Amniotic epithelial cell (primary cell): ENCODE data around the gene EME1.

Experiments
- DNase-seq: peaks from one replicate; pipeline ENCODE4 v3.0.0-alpha.2; 2010; ENCODE audit warnings: low read depth

The EME1 gene, protein sequence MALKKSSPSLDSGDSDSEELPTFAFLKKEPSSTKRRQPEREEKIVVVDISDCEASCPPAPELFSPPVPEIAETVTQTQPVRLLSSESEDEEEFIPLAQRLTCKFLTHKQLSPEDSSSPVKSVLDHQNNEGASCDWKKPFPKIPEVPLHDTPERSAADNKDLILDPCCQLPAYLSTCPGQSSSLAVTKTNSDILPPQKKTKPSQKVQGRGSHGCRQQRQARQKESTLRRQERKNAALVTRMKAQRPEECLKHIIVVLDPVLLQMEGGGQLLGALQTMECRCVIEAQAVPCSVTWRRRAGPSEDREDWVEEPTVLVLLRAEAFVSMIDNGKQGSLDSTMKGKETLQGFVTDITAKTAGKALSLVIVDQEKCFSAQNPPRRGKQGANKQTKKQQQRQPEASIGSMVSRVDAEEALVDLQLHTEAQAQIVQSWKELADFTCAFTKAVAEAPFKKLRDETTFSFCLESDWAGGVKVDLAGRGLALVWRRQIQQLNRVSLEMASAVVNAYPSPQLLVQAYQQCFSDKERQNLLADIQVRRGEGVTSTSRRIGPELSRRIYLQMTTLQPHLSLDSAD

GRCh38 chr17:50372758-50373556 lies at the start of gene EME1, which contains the start of gene MRPL27:
EME1 (plus strand) TSS chr17:50373229; CDS start chr17:50375209, 1,980 bp downstream.
MRPL27 (minus strand) TSS chr17:50373184; CDS start chr17:50373170, 14 bp downstream.
- DNase-seq = peak; percentile 77

DNA sequence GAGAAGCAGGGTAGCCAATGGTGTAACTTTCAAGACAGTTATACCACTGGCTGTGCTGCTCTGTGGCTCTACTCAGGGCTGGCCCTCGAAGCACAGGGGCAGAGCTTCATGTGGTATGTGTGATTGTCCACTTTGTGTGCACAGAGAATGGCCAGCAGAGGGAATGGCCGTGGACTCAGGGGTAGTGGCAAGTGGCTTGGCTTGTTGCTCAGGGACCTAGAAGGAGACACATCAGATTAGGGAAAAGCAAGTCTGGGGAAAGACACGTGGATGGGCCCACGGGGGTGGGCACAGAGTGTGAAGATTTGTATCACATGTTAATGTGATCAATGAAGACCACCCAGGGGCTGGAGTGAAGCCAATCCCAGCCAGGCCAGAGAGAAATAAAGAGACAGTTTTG lies 47.1 kb upstream of the EME1 start:
- no peak for DNase-seq

DNA sequence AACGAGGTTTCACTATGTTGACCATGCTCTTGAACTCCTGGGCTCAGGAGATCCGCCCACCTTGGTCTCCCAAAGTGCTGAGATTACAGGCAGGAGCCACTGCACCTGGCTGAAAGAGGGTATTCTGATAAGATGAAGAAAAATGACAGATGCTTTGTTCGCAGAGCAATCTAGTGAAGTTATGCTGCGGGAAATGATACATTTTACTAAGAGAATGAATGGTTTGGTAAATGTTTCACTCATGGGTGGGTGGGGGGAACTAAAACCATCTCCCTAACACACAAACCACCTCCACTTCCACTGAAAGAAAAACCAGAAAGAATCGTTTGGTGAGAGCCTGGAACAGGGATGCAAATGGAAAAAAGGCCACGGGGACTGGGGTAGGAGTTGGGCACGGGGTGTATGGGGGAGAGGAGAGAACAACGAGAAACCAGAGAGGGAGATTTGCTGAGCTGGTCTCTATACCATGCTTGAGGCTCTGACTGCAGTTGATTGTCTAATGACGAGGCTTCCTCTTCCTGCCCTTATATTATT lies 46.1 kb upstream of the EME1 start:
- no peak for DNase-seq

DNA sequence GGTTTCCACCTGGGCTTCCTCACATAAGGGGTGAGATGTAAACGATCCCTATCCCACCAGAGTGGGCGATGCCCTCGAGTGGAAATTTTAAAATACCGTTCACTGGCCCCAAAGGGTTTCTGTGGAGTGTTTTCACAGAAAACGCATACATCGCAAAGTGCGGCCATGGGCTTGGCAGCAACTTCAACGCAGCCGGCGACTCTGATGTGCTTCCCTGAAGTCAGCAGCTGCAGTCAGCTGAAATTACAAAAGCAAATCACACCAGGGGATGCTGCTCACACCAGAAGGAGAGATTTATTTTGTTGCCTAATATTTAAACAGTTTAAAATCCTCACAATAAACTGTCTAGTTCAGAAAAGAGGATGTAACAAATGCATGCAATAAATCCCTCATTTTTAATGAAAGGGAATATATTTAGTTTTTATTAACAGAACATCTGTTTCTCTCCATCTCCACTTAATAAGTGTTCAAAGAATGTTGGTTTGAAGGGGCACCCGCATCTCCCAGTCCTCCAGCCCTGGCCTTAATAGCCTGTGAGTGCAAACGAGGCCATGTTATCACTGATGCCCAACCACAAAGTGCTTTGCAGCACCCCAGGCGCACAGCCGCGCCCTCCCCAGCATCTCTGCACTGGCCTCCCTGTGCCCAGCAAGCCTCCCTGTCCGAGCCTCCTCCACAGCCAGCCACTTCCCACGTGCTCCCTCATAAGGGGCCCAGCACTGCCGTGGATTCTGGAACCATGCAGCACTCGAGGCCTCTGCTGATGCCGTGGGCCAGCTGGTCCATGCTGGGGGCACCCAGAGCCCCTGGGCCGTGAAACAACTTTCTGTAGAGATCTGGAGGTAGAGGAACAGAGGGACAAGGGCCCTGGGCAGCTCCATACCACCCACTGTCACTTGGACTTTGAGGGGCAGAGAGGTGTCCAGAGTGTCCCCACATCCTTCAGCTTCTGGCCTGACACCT lies 44.4 kb upstream of the EME1 start:
- no peak for DNase-seq

DNA sequence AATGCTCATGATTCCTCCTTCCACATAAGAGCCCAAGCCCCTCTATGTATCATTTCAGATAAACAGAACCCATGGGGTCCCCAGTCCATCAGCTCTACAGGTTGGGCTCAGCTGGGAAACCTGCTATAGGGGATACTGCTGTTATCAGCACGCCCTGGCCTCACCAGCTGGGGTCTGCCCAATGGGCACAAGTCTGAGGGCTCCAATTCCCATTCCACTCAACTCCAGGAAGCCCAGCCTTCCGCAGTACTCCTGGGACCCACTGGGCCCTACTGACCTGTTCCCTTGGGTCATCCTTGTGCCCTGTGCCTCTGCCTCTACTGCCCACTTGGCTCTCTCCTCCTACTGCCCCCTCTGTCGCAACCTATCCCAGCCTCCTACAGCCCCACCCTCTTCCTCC lies 43.3 kb upstream of the EME1 start:
- no peak for DNase-seq

GRCh38 chr17:50330151-50330775 lies 42.8 kb upstream of the EME1 start:
- peak; percentile 41 for DNase-seq

DNA sequence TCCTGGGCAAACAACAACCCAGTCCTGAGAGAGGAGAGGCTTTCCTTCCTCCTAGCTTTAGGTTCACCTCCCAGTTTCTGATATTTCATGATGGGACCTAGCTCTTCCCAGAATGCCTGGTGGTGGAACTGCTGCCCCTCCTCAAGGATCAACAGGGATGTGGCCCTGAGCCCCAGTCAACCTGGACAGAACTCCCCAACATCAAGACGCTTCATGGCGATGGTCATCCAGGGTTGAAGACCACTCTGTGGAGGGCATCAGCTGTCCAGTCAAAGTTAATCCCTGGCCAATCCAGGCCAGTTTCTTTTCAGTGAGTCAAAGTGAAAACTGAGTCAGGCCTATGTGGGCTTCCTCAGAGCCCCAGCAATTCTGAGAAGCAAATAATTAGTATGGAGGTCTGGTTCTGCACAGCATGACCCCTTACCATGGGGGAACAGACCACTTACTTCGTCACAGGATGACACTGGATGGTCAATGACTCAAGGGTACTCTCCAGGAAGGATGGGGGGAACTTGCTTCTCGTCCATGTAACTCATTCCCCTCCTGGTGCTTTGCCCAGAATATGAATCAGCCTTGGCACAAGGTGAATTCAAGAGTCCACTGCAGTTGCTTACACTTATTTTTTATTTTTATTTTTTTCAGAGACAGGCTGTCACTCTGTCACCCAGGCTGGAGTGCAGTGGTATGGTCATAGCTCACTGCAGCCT lies 41.8 kb upstream of the EME1 start:
- DNase-seq = peak; percentile 82

DNA sequence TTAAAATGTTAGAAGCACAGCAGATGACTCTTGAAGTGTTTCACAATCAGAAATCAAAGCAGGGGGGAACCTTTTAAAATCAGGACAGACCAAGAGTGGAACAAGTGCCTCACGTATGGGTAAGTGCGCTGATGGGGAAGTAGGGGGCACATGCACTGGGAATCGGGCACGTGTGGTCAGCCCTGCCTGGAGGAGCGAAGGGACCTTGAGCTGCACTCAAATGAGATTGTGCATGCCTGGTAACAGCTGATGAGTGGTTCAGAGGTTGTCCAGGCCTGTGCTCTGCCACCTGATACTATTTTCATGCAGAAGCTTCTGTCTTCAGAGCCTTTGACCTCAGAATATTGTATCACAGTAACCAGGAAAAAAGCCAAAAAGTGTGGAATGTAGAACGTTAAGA lies 40.8 kb upstream of the EME1 start:
- DNase-seq = no peak

DNA sequence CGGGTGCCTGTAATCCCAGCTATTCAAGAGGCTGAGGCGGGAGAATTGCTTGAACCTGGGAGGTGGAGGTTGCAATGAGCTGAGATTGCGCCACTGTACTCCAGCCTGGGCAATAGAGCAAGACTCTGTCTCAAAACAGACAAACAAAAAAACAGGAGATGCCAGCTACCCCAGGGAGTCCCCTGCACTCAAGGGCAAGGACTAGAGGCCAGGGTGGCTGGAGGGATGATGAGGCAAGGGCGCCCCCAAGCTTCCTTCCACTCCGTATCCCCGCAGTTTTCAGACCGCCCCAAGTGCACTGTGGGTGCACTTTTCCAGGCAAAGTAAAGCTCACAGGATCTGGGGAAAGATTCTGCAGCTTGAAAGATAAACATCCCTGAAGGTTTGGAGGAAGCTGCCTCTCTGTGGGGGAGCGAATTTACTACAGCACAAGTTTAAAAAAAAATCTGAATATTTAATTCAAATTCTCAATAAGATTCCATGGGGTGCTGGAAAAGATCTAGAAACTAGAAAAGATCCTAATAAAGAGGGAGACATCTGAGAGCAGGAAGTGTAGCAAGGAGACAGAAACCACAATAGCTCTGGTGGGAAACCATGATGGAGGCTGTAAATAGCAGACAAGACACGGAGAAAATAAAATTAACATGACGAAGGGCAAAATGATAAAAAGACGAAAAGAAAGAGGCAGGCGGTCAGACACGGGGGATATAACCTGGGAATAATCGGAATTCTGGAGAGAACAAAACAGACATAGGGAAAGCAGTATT lies 39.6 kb upstream of the EME1 start:
- peak; percentile 42 for DNase-seq

DNA sequence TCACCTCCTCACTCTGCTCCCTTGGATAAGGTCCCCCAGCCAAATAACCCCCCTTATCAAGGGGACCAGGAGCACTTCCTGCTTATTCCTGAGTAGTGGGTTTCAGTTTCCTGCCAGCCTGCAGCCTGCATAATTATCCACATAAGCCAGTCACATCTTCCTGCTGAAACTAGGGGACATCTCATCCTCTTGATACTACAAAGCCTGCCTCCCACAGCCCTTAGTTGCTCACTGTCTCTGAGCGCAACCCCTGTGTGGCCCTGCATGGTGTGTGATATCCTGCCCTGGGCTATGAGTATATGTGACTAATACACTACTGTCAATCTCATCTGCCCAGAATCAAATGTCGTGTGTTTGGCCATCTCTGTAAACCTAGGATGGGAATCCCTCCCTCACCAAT lies 35.1 kb upstream of the EME1 start:
- DNase-seq = no peak

DNA sequence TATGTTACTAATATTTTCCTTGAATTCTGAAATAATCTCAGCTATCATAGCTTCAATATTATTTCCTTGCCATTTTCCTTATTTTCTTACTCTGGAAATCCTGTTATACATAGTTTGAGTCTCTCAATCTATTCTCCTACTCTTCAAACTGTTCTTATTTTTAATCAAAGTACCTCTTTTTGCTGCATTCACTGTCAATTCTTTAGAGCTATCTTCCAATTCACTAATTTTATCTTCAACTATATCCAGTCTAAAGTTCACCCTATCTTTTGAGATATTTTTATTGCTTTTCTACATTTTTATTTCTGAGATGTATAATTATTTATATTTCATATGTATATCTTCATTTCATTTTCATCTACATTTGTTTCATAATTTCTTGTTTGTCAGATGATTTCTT lies 34.4 kb upstream of the EME1 start:
- no peak for DNase-seq

DNA sequence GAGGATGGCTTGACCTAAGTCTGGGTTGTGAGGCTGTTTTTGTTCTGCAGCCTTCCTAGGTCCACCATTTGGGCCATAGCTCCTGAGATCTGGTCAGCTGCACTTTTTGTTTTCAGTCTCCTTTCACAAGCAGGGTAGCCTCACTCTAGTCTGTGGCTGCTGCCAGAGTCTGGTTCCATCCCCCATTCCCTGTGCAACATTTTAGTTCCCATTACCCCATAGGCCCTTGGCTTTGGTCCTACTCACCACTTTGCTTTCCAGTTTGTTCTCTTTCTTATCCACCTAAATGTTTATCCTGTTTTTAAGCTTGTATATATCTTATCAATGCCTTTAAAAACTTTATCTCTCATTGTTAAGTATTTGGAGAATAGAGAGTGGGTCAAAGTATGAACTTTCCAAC lies 33.6 kb upstream of the EME1 start:
- no peak for DNase-seq

DNA sequence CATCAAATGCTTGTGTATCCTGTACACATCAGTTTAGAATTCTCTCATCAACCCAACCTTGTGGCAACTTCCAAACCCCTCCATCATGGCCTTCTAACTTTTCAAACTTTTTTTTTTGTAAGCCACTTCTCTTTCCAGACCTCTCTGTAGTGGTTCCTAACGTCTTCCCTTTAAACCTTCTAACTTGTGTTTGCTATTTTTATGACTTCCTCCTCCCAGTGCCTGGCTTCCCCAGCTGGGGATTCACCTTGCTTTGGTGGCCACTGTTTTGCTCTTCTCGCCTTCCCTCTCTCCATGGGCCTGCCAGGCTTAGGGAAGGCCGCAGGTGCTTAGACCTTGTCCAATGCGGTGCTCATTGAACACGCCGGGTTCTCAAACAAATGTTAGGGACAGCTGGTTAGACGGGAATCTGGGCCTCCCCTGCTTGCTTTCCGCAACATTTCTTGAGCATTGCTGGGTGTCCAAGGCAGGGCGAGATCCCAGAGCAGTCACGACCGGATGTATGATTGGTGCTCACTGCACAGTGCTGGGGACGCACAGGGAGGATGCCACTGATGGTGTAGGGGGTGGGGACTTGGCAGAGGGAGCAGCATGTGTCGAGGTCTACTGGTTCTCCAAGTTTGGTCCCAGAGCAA lies 28.2 kb upstream of the EME1 start:
- DNase-seq = no peak

DNA sequence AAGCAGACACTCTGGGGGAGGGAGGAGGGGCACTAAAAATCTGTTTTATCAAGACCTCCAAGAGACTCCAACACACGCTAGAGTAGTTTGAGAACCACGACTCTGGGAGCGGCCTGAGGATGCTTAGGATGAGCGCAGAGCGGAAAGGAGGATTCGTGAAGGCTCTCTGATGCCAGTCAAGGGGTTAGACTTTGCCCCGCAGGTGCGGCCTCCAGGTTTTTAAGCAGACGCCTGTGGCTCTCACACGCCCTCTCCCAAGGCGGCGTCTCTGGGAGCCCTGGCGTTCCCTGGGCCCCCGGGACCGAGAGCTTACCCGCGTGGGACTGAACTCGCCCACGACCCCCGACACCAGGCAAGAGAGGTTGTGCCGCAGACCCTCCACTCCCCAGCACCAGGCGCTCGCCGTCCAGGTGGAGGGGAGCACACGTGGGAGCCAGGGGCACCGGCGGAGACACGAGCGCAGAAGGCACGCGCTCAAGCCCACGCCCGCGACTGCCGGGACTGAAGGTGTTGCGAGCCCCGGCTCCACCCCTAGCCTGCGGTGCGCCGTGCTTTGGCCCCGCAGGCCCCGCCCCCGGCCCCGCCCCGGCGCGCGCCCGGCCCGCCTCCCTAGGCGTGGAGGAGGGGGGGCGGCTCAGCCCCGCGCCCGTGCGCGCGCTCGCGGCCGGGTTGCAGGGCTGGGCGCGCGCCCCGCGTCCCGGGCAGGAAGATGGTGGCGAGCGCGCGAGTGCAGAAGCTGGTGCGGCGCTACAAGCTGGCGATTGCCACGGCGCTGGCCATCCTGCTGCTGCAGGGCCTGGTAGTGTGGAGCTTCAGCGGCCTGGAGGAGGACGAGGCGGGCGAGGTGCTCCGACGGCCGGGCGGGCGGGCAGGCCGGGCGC lies 27.4 kb upstream of the EME1 start, which contains the start of gene XYLT2:
TSS of gene XYLT2 (plus strand) at position 695 of the 881 bp plus-strand sequence. CDS start at position 710, 15 bp downstream.
- peak; percentile 79 for DNase-seq

DNA sequence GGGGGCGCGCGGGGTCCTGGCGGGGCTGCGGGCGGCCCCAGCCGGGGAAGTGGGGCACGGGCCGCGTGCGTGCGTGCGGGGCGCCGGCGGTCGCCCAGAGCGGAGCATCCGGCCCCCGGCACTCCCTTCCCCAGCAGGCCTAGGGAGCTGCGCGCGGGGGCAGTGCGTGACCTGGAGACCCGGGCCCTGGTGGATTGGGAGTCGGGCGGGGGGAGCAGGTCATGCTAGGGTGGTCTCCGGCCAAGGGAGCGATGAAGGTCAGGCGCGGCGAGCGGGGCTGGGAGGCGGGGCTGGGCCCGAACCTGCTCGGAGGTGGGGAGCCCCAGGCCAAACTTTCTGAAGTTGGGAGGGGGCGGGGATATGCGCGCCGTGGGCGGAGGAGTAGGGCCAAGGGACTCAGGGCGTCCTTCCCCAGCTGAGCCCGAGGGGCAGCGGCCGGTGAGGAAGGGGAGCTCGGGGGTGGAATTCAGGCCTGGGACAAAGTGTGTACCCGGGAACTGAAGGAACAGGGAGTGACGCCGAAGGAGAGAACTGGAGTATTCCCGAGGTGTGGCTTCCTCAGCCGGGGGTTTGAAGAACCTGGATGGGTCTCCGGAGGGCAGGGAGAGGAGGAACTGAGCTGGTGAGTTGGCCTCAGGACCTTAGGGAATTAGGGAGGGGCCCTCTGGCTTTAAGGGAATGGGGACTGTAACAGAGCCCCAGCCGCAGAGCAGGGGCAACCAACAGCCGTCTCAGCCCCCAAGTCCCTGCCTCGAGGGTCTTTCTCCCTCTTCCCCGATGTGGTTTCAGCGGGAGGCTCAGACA lies 26.5 kb upstream of the EME1 start:
- DNase-seq = no peak

- DNase-seq = no peak
These were observed 25.7 kb upstream of the EME1 start for GRCh38 chr17:50347117-50347893.
